Colonic mucosa (tissue), 4 donors: ENCODE results near the gene HIBCH. TPM values are rescaled to one million over a fixed set of nuclear protein-coding genes. Genes with fewer than 3 reads are reported as not detected.

Experiments
- DNase-seq: peaks from one replicate; pipeline ENCODE4 v3.0.0-alpha.2; 2020
- H3K27ac ChIP-seq: fragments of 200-600 bp; one replicate; pipeline ENCODE4 v1.8.0; 2021
- H3K27me3 ChIP-seq: fragments of 200-600 bp; one replicate; pipeline ENCODE4 v1.8.0; 2021
- H3K36me3 ChIP-seq: fragments of 200-600 bp; one replicate; pipeline ENCODE4 v1.8.0; 2021
- H3K4me1 ChIP-seq: fragments of 200-600 bp; one replicate; pipeline ENCODE4 v1.8.0; 2021; ENCODE audit warnings: mild to moderate bottlenecking
- H3K4me3 ChIP-seq: fragments of 200-600 bp; one replicate; pipeline ENCODE4 v1.8.0; 2021
- H3K9ac ChIP-seq, 2 donors: one replicate each; pipeline ENCODE4 v1.7.0; 2013; ENCODE audit warnings: control low read depth in 2 of 2, low read depth in 2 of 2, low read length in 2 of 2
- H3K9me3 ChIP-seq: fragments of 200-600 bp; one replicate; pipeline ENCODE4 v1.8.0; 2021
- CTCF ChIP-seq: fragments of 200-600 bp; IDR thresholded peaks from one replicate; pipeline ENCODE4 v1.8.0; 2022; ENCODE audit warnings: antibody characterized with exemption, mild to moderate bottlenecking
- intact Hi-C: fragments of 100-400 bp; cut with DNase I; formaldehyde crosslinking; loops from one replicate; pipeline ENCODE4 v1.14.1; 2022
- total RNA-seq, 2 donors: library from RNA; stranded (reverse); fragmentation: NEBNext Ultra II Directional in 1 of 2; extraction: Animal tissue kit (Norgen Biotek cat#: 25700) in 1 of 2; gene quantifications; one replicate each; pipeline ENCODE4 v1.2.1, GENCODE V29; 2021
- donor health status: healthy.
- donor health status: DM: no; HTN: no; CAD: no.
- donor health status: DM: no; HTN: no; CAD: no.

The HIBCH gene
- total RNA-seq, 2 donors from 2014 or later = 47.2 to 71.1 TPM

GRCh38 chr2:190323406-190323805, 3.8 kb upstream of the HIBCH start:
- no peak for TF ChIP-seq CTCF
- H3K4me1 ChIP-seq = no peaks in the 10 kb centered on the region
- H3K4me3 ChIP-seq = no peak overlapping the region
- intact Hi-C loops = no loop called here
- no peak overlapping the region for H3K27ac ChIP-seq
- H3K36me3 ChIP-seq = no peaks in the 10 kb centered on the region
- no peak overlapping the region for H3K9ac ChIP-seq
- H3K9me3 ChIP-seq = no peaks in the 10 kb centered on the region
- H3K27me3 ChIP-seq = no peaks in the 10 kb centered on the region
- DNase-seq = no peak

GRCh38 chr2:190320696-190321095, 1.1 kb upstream of the HIBCH start:
- intact Hi-C loops = no loop called here
- no peak for DNase-seq
- Histone ChIP-seq H3K9me3 (no peaks in the 10 kb centered on the region), H3K27ac (no peak overlapping the region), H3K27me3 (no peaks in the 10 kb centered on the region), H3K9ac (no peak overlapping the region), H3K4me3 (no peak overlapping the region), H3K4me1 (peaks cover 3% of the 10 kb centered on the region), H3K36me3 (no peaks in the 10 kb centered on the region)
- TF ChIP-seq CTCF = no peak

- peak; percentile 42 for DNase-seq
- Histone ChIP-seq H3K27ac (peak overlapping the region; percentile 94), H3K27me3 (no peaks in the 10 kb centered on the region), H3K4me1 (peaks cover 3% of the 10 kb centered on the region), H3K9me3 (no peaks in the 10 kb centered on the region), H3K4me3 (peak overlapping the region; percentile 66), H3K9ac (peak overlapping the region; percentile 68 to 75), H3K36me3 (no peaks in the 10 kb centered on the region)
- intact Hi-C loops = loop anchor here (10.0 kb wide), 1 partner anchor 234 kb away; no protein-coding TSS in a partner anchor
- TF ChIP-seq CTCF = no peak
These were observed 583 bp downstream of the HIBCH start for GRCh38 chr2:190318931-190319554.

- H3K36me3 ChIP-seq = no peaks in the 10 kb centered on the region
- no peaks in the 10 kb centered on the region for H3K9me3 ChIP-seq
- peaks cover 3% of the 10 kb centered on the region for H3K4me1 ChIP-seq
- intact Hi-C loops = loop anchor here (10.0 kb wide), 1 partner anchor 234 kb away; no protein-coding TSS in a partner anchor
- DNase-seq = no peak
- no peak overlapping the region for H3K27ac ChIP-seq
- no peaks in the 10 kb centered on the region for H3K27me3 ChIP-seq
- H3K4me3 ChIP-seq = peak overlapping the region; percentile 66
- no peak for TF ChIP-seq CTCF
- H3K9ac ChIP-seq = peak overlapping the region; percentile 68 to 75
These were observed 1.1 kb downstream of the HIBCH start for GRCh38 chr2:190318514-190318913.

GRCh38 chr2:190315273-190315672, 4.4 kb downstream of the HIBCH start:
- no peak overlapping the region for H3K9ac ChIP-seq
- no peaks in the 10 kb centered on the region for H3K9me3 ChIP-seq
- H3K4me3 ChIP-seq = no peak overlapping the region
- no peak for DNase-seq
- H3K36me3 ChIP-seq = no peaks in the 10 kb centered on the region
- H3K4me1 ChIP-seq = peaks cover 3% of the 10 kb centered on the region
- TF ChIP-seq CTCF = no peak
- no peak overlapping the region for H3K27ac ChIP-seq
- intact Hi-C loops = loop anchor here (10.0 kb wide), 1 partner anchor 230 kb away; no protein-coding TSS in a partner anchor
- no peaks in the 10 kb centered on the region for H3K27me3 ChIP-seq
